Measurements from ENCODE around the gene DCAF16. TPM values are rescaled to one million over a fixed set of nuclear protein-coding genes. Genes with fewer than 3 reads are reported as not detected.
"Not testable (repeated sequence)": the region's sequence is repeated elsewhere in the genome, so short reads cannot be mapped to it uniquely, and the experiment has no call there.

Gene DCAF16
- total and polyA plus RNA-seq, 10 of the 15 experiments (the other 5 are each of a cell fraction or from before 2014, with no cell fraction given), result 5.8 to 48.6 (median 26.0) TPM

GRCh38 chr4:17851959-17852358 lies 41.4 kb upstream of the DCAF16 start:
- Histone ChIP-seq H3K9ac (ENCODE audit: control insufficient read depth, insufficient read depth, low read length) (no peak overlapping the region), H4K20me1 (ENCODE audit: control insufficient read depth, insufficient read depth) (no peaks in the 10 kb centered on the region), H3K27ac (ENCODE audit: control insufficient read depth, insufficient read depth) (no peak overlapping the region), H2AFZ (ENCODE audit: control insufficient read depth, low read depth, low read length) (no peak overlapping the region), H3K4me3 (no peak overlapping the region), H3K36me3 (ENCODE audit: control insufficient read depth in 2 of 2, insufficient read depth in 2 of 2, low read length in 1 of 2) (no peaks in the 10 kb centered on the region; a peak in 1 of 4 replicates), H3K79me2 (ENCODE audit: control insufficient read depth, insufficient read depth, low read length) (no peaks in the 10 kb centered on the region), H3K27me3 (replicated peaks in 1 of 2; ENCODE audit: control insufficient read depth in 2 of 2, insufficient read depth in 2 of 2, low read length in 1 of 2) (no peaks in the 10 kb centered on the region), H3K4me2 (ENCODE audit: control insufficient read depth, insufficient read depth) (no peak overlapping the region), H3K9me3 (replicated peaks; ENCODE audit: control insufficient read depth, insufficient read depth, low read length) (no peaks in the 10 kb centered on the region), H3K4me1 (ENCODE audit: control insufficient read depth, insufficient read depth, low read length) (no peaks in the 10 kb centered on the region)
- in situ Hi-C loops (cut with MboI), result no loop called here
- intact Hi-C loops (cut with micrococcal nuclease; ENCODE audit: unreplicated experiment), result no loop called here
- no peak for TF ChIP-seq ZBTB4 (CRISPR knock-in tag; IDR thresholded peaks at IDR 0.05)
- no peak for TF ChIP-seq CREM (IDR thresholded peaks at IDR 0.05; ENCODE audit: low read depth)
- no peak for TF ChIP-seq HSF1 (IDR thresholded peaks at IDR 0.05; ENCODE audit: low read depth, low read length)
- no peak for TF ChIP-seq SIN3A (IDR thresholded peaks at IDR 0.05; ENCODE audit: low read depth, low read length)
- no peak for TF ChIP-seq YY1 (IDR thresholded peaks at IDR 0.05; ENCODE audit: low read depth, low read length)
- no peak for TF ChIP-seq USF2 (IDR thresholded peaks at IDR 0.05; ENCODE audit: borderline replicate concordance, low read depth, low read length)
- TF ChIP-seq RELA (IDR thresholded peaks at IDR 0.05; ENCODE audit: borderline replicate concordance, partially characterized antibody), result no peak
- TF ChIP-seq ZBTB33 (IDR thresholded peaks at IDR 0.05), result no peak
- TF ChIP-seq CHD2 (IDR thresholded peaks at IDR 0.05; ENCODE audit: borderline replicate concordance, low read depth, low read length), result no peak
- FAIRE-seq (no peak), ATAC-seq (no peak), DNase-seq (ENCODE audit: low read depth, low spot score) (no peak)
- ChIA-PET POLR2A (no interaction called here), CTCF (interaction anchor here (0.9 to 2.1 kb wide), 3 partner anchors 11 to 276 kb away, joined by 3 to 6 read pairs (median 5); no protein-coding TSS in a partner anchor), RAD21 (ENCODE audit: unreplicated experiment) (no interaction called here), SMC1A (ENCODE audit: uncharacterized antibody, unreplicated experiment) (interaction anchor here (0.9 to 1.6 kb wide), 2 partner anchors 23 to 79 kb away, joined by 3 to 4 read pairs; no protein-coding TSS in a partner anchor)
- no TSS peak for BruUV-seq (replicated peaks)

- BruUV-seq (replicated peaks); H2AFZ ChIP-seq (ENCODE audit: control insufficient read depth, low read depth, low read length); H3K4me3 ChIP-seq; H3K79me2 ChIP-seq (ENCODE audit: control insufficient read depth, insufficient read depth, low read length); ATAC-seq; RAD21 ChIA-PET (ENCODE audit: unreplicated experiment); H3K4me1 ChIP-seq (ENCODE audit: control insufficient read depth, insufficient read depth, low read length); DNase-seq (ENCODE audit: low read depth, low spot score); in situ Hi-C loops (cut with MboI); H4K20me1 ChIP-seq (ENCODE audit: control insufficient read depth, insufficient read depth); H3K4me2 ChIP-seq (ENCODE audit: control insufficient read depth, insufficient read depth); CTCF ChIA-PET; intact Hi-C loops (cut with micrococcal nuclease; ENCODE audit: unreplicated experiment); H3K36me3 ChIP-seq (ENCODE audit: control insufficient read depth in 2 of 2, insufficient read depth in 2 of 2, low read length in 1 of 2); H3K9ac ChIP-seq (ENCODE audit: control insufficient read depth, insufficient read depth, low read length); H3K27ac ChIP-seq (ENCODE audit: control insufficient read depth, insufficient read depth); H3K9me3 ChIP-seq (replicated peaks; ENCODE audit: control insufficient read depth, insufficient read depth, low read length); POLR2A ChIA-PET; FAIRE-seq; SMC1A ChIA-PET (ENCODE audit: uncharacterized antibody, unreplicated experiment); H3K27me3 ChIP-seq (replicated peaks in 1 of 2; ENCODE audit: control insufficient read depth in 2 of 2, insufficient read depth in 2 of 2, low read length in 1 of 2): not testable (repeated sequence)
- WGBS (ENCODE audit: insufficient coverage, insufficient replicate concordance, low lambda C conversion rate, missing lambda C conversion rate), result 80% methylated on average over 1 of the region's 1 CpG
Observed at GRCh38 chr4:17850295-17850694, 39.7 kb upstream of the DCAF16 start.

Data from GM12878 (cell line).